ENCODE data around the gene C12orf42.

The C12orf42 gene

GRCh38 chr12:103317220-103317619, 178.5 kb downstream of the C12orf42 start:
- H3K4me3 ChIP-seq (ENCODE audit: low read depth, low read length): no peak overlapping the region
- TF ChIP-seq CTCF (IDR thresholded peaks at IDR 0.05; ENCODE audit: insufficient read depth, low read length, missing control alignments): no peak
- POLR2A ChIA-PET: no interaction called here
- CTCF ChIA-PET: no interaction called here
- no peak for DNase-seq (ENCODE audit: low read depth, low spot score)

DNA sequence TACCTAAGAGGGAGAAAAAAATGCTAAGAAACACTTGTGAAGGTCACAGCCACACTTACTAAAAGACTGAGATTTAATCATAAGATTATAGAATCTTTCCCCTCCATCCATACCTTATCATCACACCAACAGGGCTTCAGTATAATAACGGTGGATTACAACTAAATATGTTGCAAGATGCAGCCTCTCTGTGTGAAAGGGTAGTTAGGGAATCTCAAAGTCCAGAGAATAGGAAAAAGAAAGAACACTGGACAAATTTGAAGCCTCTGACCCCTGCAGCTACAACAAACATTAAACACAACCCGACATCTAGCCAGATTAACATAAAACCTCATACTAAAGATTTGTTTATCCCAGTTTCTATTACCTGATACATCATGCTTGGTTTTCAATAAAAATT, 181.0 kb downstream of the C12orf42 start:
- no peak for DNase-seq (ENCODE audit: low read depth, low spot score)
- CTCF ChIA-PET: no interaction called here
- POLR2A ChIA-PET: no interaction called here
- TF ChIP-seq CTCF (IDR thresholded peaks at IDR 0.05; ENCODE audit: insufficient read depth, low read length, missing control alignments): no peak
- no peak overlapping the region for H3K4me3 ChIP-seq (ENCODE audit: low read depth, low read length)

- ChIA-PET CTCF (no interaction called here), POLR2A (no interaction called here)
- DNase-seq (ENCODE audit: low read depth, low spot score): no peak
- no peak for TF ChIP-seq CTCF (IDR thresholded peaks at IDR 0.05; ENCODE audit: insufficient read depth, low read length, missing control alignments)
- H3K4me3 ChIP-seq (ENCODE audit: low read depth, low read length): no peak overlapping the region
Observed at GRCh38 chr12:103313894-103314293, 181.9 kb downstream of the C12orf42 start.

DNA sequence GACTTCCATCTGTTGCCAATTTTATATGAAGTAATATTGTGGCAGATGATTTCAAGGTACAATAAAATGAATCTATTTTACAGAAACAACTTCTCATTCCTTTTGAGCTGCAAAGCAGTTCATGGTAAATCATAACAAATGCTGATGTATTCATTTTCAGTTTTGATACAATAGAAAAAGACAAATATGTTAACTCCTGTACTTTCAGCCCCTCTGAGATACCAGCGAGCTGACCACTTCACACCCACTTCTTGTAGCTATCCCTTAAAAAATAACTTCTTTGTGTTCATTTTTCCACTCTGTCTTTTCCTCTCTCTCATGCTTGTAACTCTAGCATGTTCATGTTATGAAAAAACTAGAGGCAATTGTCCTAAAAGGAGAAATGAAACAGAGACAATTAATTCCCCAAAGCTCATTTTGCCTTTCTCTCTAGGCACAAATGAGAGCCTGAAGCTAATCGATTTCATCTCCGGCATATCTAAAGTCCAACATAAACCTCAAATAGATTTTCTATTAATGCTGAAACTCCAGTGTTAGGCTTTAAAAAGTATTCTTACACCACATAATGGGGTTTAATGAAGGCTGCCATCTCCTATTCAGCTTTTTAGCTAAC, 182.9 kb downstream of the C12orf42 start:
- H3K4me3 ChIP-seq (ENCODE audit: low read depth, low read length): no peak overlapping the region
- no peak for TF ChIP-seq CTCF (IDR thresholded peaks at IDR 0.05; ENCODE audit: insufficient read depth, low read length, missing control alignments)
- POLR2A ChIA-PET: no interaction called here
- no peak for DNase-seq (ENCODE audit: low read depth, low spot score)
- CTCF ChIA-PET: no interaction called here

GRCh38 chr12:103310546-103311270, 185.1 kb downstream of the C12orf42 start:
- DNase-seq (ENCODE audit: low read depth, low spot score): no peak
- CTCF ChIA-PET: no interaction called here
- POLR2A ChIA-PET: no interaction called here
- no peak for TF ChIP-seq CTCF (IDR thresholded peaks at IDR 0.05; ENCODE audit: insufficient read depth, low read length, missing control alignments)
- H3K4me3 ChIP-seq (ENCODE audit: low read depth, low read length): no peak overlapping the region

DNA sequence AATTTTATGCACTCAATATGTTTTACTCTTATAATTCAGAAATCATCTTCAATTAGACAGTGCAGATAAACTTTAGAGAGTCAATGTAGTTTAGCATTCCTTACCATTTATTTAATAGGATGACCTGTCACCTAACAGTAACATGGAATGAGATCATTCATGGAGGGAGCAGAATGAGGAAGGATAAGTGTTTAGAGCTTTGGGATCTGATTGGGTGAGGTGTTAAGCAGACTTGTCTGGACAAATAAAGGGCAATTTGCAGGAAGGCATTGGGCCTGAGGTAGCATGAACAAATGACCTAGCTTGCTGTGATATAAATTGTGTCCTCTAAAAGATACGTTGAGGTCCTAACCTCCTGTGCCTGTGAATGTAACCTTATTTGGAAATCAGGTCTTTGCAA, 187.4 kb downstream of the C12orf42 start:
- no peak for TF ChIP-seq CTCF (IDR thresholded peaks at IDR 0.05; ENCODE audit: insufficient read depth, low read length, missing control alignments)
- ChIA-PET CTCF (no interaction called here), POLR2A (no interaction called here)
- DNase-seq (ENCODE audit: low read depth, low spot score): no peak
- no peak overlapping the region for H3K4me3 ChIP-seq (ENCODE audit: low read depth, low read length)

All from AG04449 (cell line).